H1 (cell line): ENCODE data around the gene NAA10. TPM values are rescaled to one million over a fixed set of nuclear protein-coding genes. Genes with fewer than 3 reads are reported as not detected.

Experiments
- CTCF ChIA-PET: fragments of 300-600 bp; sonication (Branson Sonifier 250); formaldehyde crosslinking; loops from one replicate; lab custom pipeline; 2021; ENCODE audit not compliant: partially characterized antibody; lab: Charles Lee
- POLR2A ChIA-PET: fragments of 300-600 bp; sonication (Branson Sonifier 250); formaldehyde crosslinking; loops from one replicate; lab custom pipeline; 2021; ENCODE audit warnings: inconsistent platforms; ENCODE audit not compliant: partially characterized antibody; lab: Charles Lee
- DNase-seq, 2 experiments: peaks; one replicate each; pipeline versions ENCODE4 v3.0.0 to v3.0.0-alpha.2; 2010 to 2022; ENCODE audit warnings: low spot score in 2 of 2, low read depth in 1 of 2, mixed read lengths in 1 of 2
- FAIRE-seq: peaks from 2 replicates; lab custom pipeline; 2011; peaks lifted over from hg19 to GRCh38; lab: Jason Lieb, UNC
- H2AFZ ChIP-seq: 2 replicates; pipeline ENCODE4 v1.8.1; 2012; ENCODE audit warnings: low read length, inconsistent platforms
- H2AK5ac ChIP-seq: 2 replicates; pipeline ENCODE4 v1.6.1; 2013; ENCODE audit warnings: low read depth, low read length
- H2BK120ac ChIP-seq: replicated peaks from 2 replicates; pipeline ENCODE3; 2013; ENCODE audit warnings: low read depth, low read length, inconsistent platforms
- H2BK12ac ChIP-seq: 2 replicates; pipeline ENCODE4 v1.6.1; 2013; ENCODE audit warnings: low read depth, low read length
- H2BK15ac ChIP-seq: 2 replicates; pipeline ENCODE4 v1.6.1; 2013; ENCODE audit warnings: low read length
- H2BK20ac ChIP-seq: 2 replicates; pipeline ENCODE4 v1.6.1; 2013; ENCODE audit warnings: low read length
- H2BK5ac ChIP-seq: 2 replicates; pipeline ENCODE4 v1.6.1; 2013; ENCODE audit warnings: low read depth, low read length
- H3K14ac ChIP-seq: 2 replicates; pipeline ENCODE4 v1.6.1; 2013; ENCODE audit warnings: inconsistent platforms; ENCODE audit not compliant: insufficient read length
- H3K18ac ChIP-seq: 2 replicates; pipeline ENCODE4 v1.6.1; 2013; ENCODE audit warnings: low read length; ENCODE audit errors: extremely low read depth
- H3K23ac ChIP-seq: 2 replicates; pipeline ENCODE4 v1.6.1; 2013; ENCODE audit warnings: inconsistent platforms; ENCODE audit not compliant: insufficient read length
- H3K23me2 ChIP-seq: 2 replicates; pipeline ENCODE4 v1.6.1; 2013; ENCODE audit warnings: low read depth, low read length
- H3K27ac ChIP-seq: 2 replicates; pipeline ENCODE4 v1.6.1; 2011; ENCODE audit warnings: low read depth, low read length, inconsistent platforms
- H3K27me3 ChIP-seq, 4 experiments: replicated peaks in 1 of 4; 1 replicate in 1 of 4; 2 replicates in 3 of 4; pipeline versions ENCODE4 v1.6.1 to v1.8.1; 2011 to 2013; ENCODE audit warnings: low read length in 3 of 4, mild to moderate bottlenecking in 3 of 4, inconsistent platforms in 2 of 4, mixed read lengths in 2 of 4, moderate library complexity in 1 of 4; ENCODE audit not compliant: control insufficient read depth in 3 of 4, insufficient read depth in 3 of 4; ENCODE audit errors: extremely low read depth in 1 of 4
- H3K36me3 ChIP-seq, 4 experiments: 2 replicates each; pipeline versions ENCODE4 v1.6.1 to v1.8.1; 2011 to 2013; ENCODE audit warnings: mild to moderate bottlenecking in 4 of 4, low read length in 3 of 4, moderate library complexity in 2 of 4, control low read depth in 1 of 4, inconsistent platforms in 1 of 4; ENCODE audit not compliant: insufficient read depth in 4 of 4, control insufficient read depth in 2 of 4
- H3K4ac ChIP-seq: replicated peaks from 2 replicates; pipeline ENCODE3; 2013; ENCODE audit warnings: low read length, low read depth, mixed read lengths, inconsistent platforms; ENCODE audit not compliant: insufficient read length
- H3K4me1 ChIP-seq, 4 experiments: replicated peaks in 1 of 4; 1 replicate in 1 of 4; 2 replicates in 3 of 4; pipeline versions ENCODE4 v1.6.1 to v1.8.1; 2011 to 2013; ENCODE audit warnings: low read length in 3 of 4, inconsistent platforms in 2 of 4, mixed read lengths in 1 of 4; ENCODE audit not compliant: insufficient read depth in 4 of 4, control insufficient read depth in 3 of 4
- H3K4me2 ChIP-seq, 2 experiments: 2 replicates each; pipeline versions ENCODE4 v1.6.1 to v1.8.1; 2011 to 2013; ENCODE audit warnings: low read depth in 2 of 2, low read length in 2 of 2, control low read depth in 1 of 2, inconsistent platforms in 1 of 2, mild to moderate bottlenecking in 1 of 2; ENCODE audit not compliant: insufficient read depth in 1 of 2
- H3K4me3 ChIP-seq, 4 experiments: fragments of 200-600, 300-600 bp in 1 of 4; sonication (generic), shearing (Covaris generic), sonication (Bioruptor Twin) in 1 of 4; 2 replicates each; pipeline versions ENCODE4 v1.5.1 to v1.8.1; 2011 to 2016; ENCODE audit warnings: low read length in 4 of 4, low read depth in 3 of 4, control low read depth in 2 of 4, inconsistent platforms in 2 of 4, mild to moderate bottlenecking in 2 of 4, mixed read lengths in 1 of 4, moderate library complexity in 1 of 4; ENCODE audit not compliant: insufficient read depth in 2 of 4; ENCODE audit errors: extremely low read depth in 1 of 4
- H3K56ac ChIP-seq: replicated peaks from 2 replicates; pipeline ENCODE3; 2013; ENCODE audit warnings: low read depth, mild to moderate bottlenecking, mixed read lengths, low read length, inconsistent platforms; ENCODE audit not compliant: insufficient read length
- H3K79me1 ChIP-seq: 2 replicates; pipeline ENCODE4 v1.6.1; 2013; ENCODE audit warnings: low read depth, low read length, control low read depth
- H3K79me2 ChIP-seq, 2 experiments: 2 replicates each; pipeline versions ENCODE4 v1.6.1 to v1.8.1; 2012 to 2013; ENCODE audit warnings: low read length in 2 of 2, mild to moderate bottlenecking in 2 of 2, inconsistent platforms in 1 of 2; ENCODE audit not compliant: insufficient read depth in 2 of 2, control insufficient read depth in 1 of 2
- H3K9ac ChIP-seq, 4 experiments: replicated peaks in 1 of 4; 1 replicate in 1 of 4; 2 replicates in 3 of 4; pipeline versions ENCODE4 v1.6.1 to v1.8.1; 2011 to 2013; ENCODE audit warnings: low read depth in 3 of 4, low read length in 3 of 4, control low read depth in 2 of 4, mild to moderate bottlenecking in 2 of 4, moderate library complexity in 2 of 4, inconsistent platforms in 1 of 4; ENCODE audit errors: extremely low read depth in 1 of 4
- H3K9me3 ChIP-seq, 2 experiments: 2 replicates each; pipeline versions ENCODE4 v1.6.1 to v1.8.1; 2012 to 2013; ENCODE audit warnings: mild to moderate bottlenecking in 2 of 2, moderate library complexity in 2 of 2, control low read depth in 1 of 2, inconsistent platforms in 1 of 2, low read depth in 1 of 2, low read length in 1 of 2, mixed read lengths in 1 of 2; ENCODE audit not compliant: insufficient read depth in 2 of 2
- H4K20me1 ChIP-seq, 2 experiments: replicated peaks in 1 of 2; 2 replicates each; pipeline versions ENCODE3 to v1.8.1; 2011 to 2013; ENCODE audit warnings: inconsistent platforms in 2 of 2, low read length in 2 of 2, mild to moderate bottlenecking in 1 of 2; ENCODE audit not compliant: insufficient read depth in 2 of 2, control insufficient read depth in 1 of 2
- H4K5ac ChIP-seq: 2 replicates; pipeline ENCODE4 v1.6.1; 2013; ENCODE audit warnings: low read length, low read depth, mixed read lengths, inconsistent platforms; ENCODE audit not compliant: insufficient read length
- H4K8ac ChIP-seq: 2 replicates; pipeline ENCODE4 v1.8.0; 2013; ENCODE audit warnings: mild to moderate bottlenecking, moderate library complexity, low read length, inconsistent platforms; ENCODE audit not compliant: insufficient read depth; ENCODE audit errors: extremely low read depth
- H4K91ac ChIP-seq: replicated peaks from 2 replicates; pipeline ENCODE3; 2013; ENCODE audit warnings: low read length, mixed read lengths, inconsistent platforms; ENCODE audit not compliant: insufficient read length
- EZH2 ChIP-seq: fragments of 200-600 bp; sonication (generic); IDR thresholded peaks from 2 replicates; pipeline ENCODE4 v1.7.1; 2012; ENCODE audit warnings: low read depth, mild to moderate bottlenecking, moderate library complexity, low read length, inconsistent platforms; ENCODE audit not compliant: severe bottlenecking
- GABPA ChIP-seq: IDR thresholded peaks from 2 replicates; pipeline ENCODE4 v1.6.1; 2011; ENCODE audit warnings: mild to moderate bottlenecking, low read length, moderate library complexity, borderline replicate concordance; ENCODE audit not compliant: insufficient read depth
- JUND ChIP-seq: IDR thresholded peaks from 2 replicates; pipeline ENCODE4 v1.6.1; 2011; ENCODE audit warnings: mild to moderate bottlenecking, improper control_type of control experiment, low read length
- KDM5A ChIP-seq: fragments of 200-600 bp; IDR thresholded peaks from 2 replicates; pipeline ENCODE4 v1.7.1; 2012; ENCODE audit warnings: mild to moderate bottlenecking, low read length, inconsistent platforms, mixed read lengths
- SIRT6 ChIP-seq: IDR thresholded peaks from one replicate; pipeline ENCODE4 v1.7.1; 2012; ENCODE audit warnings: low read length, inconsistent platforms
- WGBS, 2 experiments: shearing (Covaris generic) in 1 of 2; methylation state at CpG; one replicate each; pipeline versions ENCODE4 v1.1.6 to v1.1.7; 2013 to 2015; ENCODE audit warnings: low lambda C conversion rate in 2 of 2, mixed read lengths in 2 of 2, inconsistent platforms in 1 of 2, low coverage in 1 of 2, missing lambda C conversion rate in 1 of 2; ENCODE audit not compliant: insufficient replicate concordance in 2 of 2, insufficient coverage in 1 of 2, insufficient read length in 1 of 2; ENCODE audit errors: extremely low coverage in 1 of 2, missing lambda C conversion rate in 1 of 2; 5-methylcytosine and 5-hydroxymethylcytosine counted together
- polyA plus RNA-seq, 7 experiments: library from polyadenylated mRNA; depleted of rRNA in 3 of 7; stranded (reverse) in 5 of 7; unstranded in 2 of 7; fragments of >200 nt in 5 of 7; fragments of 200-250 nt in 2 of 7; gene quantifications; 1 replicate in 5 of 7; 2 replicates in 1 of 7; 4 replicates in 1 of 7; pipeline versions ENCODE4 v1.2.1 to v1.2.3, GENCODE V29; 2011 to 2013; ENCODE audit warnings: missing spikeins in 2 of 7, mixed read lengths in 2 of 7
- total RNA-seq: library from RNA; stranded (reverse); fragmentation: NEBNext Ultra II Directional; extraction: Animal tissue kit (Norgen Biotek cat#: 25700); gene quantifications from 2 replicates; pipeline ENCODE4 v1.2.1, GENCODE V29; 2021

Gene NAA10
- total and polyA plus RNA-seq, 2 of the 8 experiments (the other 6 are each of a cell fraction or from before 2014, with no cell fraction given) = 80.4 to 98.8 TPM

DNA sequence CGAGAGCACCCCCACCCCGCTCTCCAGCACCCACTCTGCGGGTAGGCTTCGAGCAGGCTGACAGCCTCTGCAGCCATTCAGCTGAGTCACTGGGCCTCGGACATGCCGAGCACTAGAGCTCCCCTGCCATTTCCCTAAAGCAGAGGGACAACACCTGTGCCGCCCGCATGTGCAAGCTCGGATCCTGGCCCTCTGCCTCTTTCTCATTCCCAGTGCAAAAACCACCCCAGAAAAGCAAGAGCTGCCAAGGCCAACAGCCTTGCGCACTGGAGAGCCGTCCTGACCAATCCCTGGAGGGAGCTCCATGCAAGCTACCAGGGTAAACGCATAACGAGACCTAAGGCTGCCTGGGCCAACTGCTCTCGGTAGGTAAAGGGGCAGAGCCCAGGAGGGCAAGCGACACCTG lies 31.4 kb upstream of the NAA10 start:
- H3K4me1 ChIP-seq = peaks cover 4 to 21% (median 13%) of the 10 kb centered on the region in 4 experiments
- H3K79me1 ChIP-seq = no peaks in the 10 kb centered on the region; the same call in 1 of the 2 replicates
- CTCF ChIA-PET = interaction anchor here (1.1 to 11.2 kb wide), 6 partner anchors 8 to 53 kb away, joined by 3 to 102 read pairs (median 4); partner anchors contain the start of gene RENBP
- no peak overlapping the region for H2BK120ac ChIP-seq
- 96% methylated on average over 15 of the region's 15 CpGs; no CpG with 5 or more reads in 1 of the 2 experiments for WGBS, 2 experiments
- peaks cover 4% of the 10 kb centered on the region; the same call in 1 of the 2 replicates for H3K23me2 ChIP-seq
- no peak overlapping the region for H3K4ac ChIP-seq
- POLR2A ChIA-PET = interaction anchor here (0.7 to 4.0 kb wide), 9 partner anchors 9 to 60 kb away, joined by 3 to 26 read pairs (median 5); partner anchors contain the start of genes ARHGAP4 and NAA10
- H2AFZ ChIP-seq = no peak overlapping the region
- no peak overlapping the region for H2BK20ac ChIP-seq
- no peak overlapping the region for H3K18ac ChIP-seq
- H3K4me2 ChIP-seq = peak overlapping the region in 1 of 2 experiments; percentile 21; a peak in 1 of 4 replicates
- H3K79me2 ChIP-seq = peaks cover 44 to 85% of the 10 kb centered on the region in 2 experiments
- H3K27me3 ChIP-seq = no peaks in the 10 kb centered on the region
- H2AK5ac ChIP-seq = no peak overlapping the region
- H4K91ac ChIP-seq = no peak overlapping the region
- no peak overlapping the region for H4K8ac ChIP-seq
- H2BK5ac ChIP-seq = no peak overlapping the region; the same call in 1 of the 2 replicates
- H4K5ac ChIP-seq = no peak overlapping the region
- H3K56ac ChIP-seq = no peak overlapping the region
- no peak overlapping the region for H3K4me3 ChIP-seq
- H4K20me1 ChIP-seq = peaks cover 18 to 36% of the 10 kb centered on the region in 2 experiments
- peaks cover 4 to 24% (median 13%) of the 10 kb centered on the region in 4 experiments for H3K36me3 ChIP-seq
- DNase-seq = no peak
- no peak overlapping the region for H3K14ac ChIP-seq
- no peak overlapping the region for H2BK12ac ChIP-seq
- no peak overlapping the region for H3K27ac ChIP-seq
- no peak overlapping the region for H3K23ac ChIP-seq
- H2BK15ac ChIP-seq = no peak overlapping the region
- no peaks in the 10 kb centered on the region for H3K9me3 ChIP-seq
- H3K9ac ChIP-seq = no peak overlapping the region
- FAIRE-seq = no peak
- no peak for TF ChIP-seq SIRT6
- no peak for TF ChIP-seq JUND
- no peak for TF ChIP-seq KDM5A
- TF ChIP-seq EZH2 = no peak
- no peak for TF ChIP-seq GABPA
